DMS79 (cell line): ENCODE measurements around the gene PRKRIP1.
A peak's percentile ranks its signal among the peaks of the same experiment; 100 is the strongest.
"Not testable (repeated sequence)": the region's sequence is repeated elsewhere in the genome, so short reads cannot be mapped to it uniquely, and the experiment has no call there.

Source experiments
- DNase-seq: peaks from one replicate; lab custom pipeline; 2025; lab: John Stamatoyannopoulos, UW

The PRKRIP1 gene

DNA sequence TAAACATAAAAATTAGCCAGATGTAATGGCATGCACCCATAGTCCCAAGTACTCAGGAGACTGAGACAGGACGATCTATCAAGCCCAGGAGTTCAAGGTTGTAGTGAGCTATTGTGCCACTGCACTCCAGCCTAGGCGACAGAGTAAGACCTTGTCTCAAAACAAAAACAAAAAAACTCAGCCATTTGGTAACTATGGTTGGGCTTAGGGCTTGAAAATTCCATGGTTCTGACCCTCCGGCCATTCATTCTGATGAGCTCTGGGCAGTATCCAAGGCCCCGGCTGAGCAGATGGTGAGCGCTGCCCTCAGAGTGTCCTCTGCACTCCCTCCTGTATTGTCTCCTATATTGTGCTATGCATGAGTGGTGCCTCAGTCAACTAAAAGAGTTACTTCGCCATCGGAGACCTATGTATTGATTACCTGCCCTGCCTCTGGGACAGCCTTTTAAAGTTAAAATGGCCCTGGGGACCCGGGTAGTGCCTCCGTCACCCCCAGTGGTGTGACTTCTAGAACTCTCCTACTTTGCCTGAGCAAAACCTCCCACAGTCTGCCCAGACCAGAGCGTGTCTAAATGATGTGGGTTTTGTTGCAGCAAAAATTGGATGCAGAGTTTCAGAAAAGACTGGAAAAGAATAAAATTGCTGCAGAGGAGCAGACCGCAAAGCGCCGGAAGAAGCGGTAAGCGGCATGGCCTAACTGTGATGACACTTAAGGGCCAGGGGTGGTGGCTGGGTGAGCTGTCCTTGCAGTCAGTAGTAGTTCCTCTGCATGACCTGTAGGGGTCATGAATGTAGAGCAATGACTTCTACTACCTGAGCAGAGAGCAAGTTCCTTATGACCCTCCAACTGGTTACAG, 8.1 kb downstream of the PRKRIP1 start:
- peak; percentile 31 for DNase-seq

DNA sequence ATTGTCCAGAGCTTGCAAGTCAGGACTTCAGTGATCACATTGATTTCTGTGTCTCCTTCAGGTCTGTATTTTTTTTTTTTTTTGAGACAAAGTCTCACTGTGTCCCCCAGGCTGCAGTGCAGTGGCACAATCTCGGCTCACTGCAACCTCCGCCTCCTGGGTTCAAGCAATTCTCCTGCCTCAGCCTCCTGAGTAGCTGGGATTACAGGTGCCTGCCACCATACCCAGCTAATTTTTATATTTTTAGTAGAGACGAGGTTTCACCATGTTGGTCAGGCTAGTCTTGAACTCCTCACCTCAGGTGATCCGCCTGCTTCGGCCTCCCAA, 8.7 kb downstream of the PRKRIP1 start:
- not testable (repeated sequence) for DNase-seq

DNA sequence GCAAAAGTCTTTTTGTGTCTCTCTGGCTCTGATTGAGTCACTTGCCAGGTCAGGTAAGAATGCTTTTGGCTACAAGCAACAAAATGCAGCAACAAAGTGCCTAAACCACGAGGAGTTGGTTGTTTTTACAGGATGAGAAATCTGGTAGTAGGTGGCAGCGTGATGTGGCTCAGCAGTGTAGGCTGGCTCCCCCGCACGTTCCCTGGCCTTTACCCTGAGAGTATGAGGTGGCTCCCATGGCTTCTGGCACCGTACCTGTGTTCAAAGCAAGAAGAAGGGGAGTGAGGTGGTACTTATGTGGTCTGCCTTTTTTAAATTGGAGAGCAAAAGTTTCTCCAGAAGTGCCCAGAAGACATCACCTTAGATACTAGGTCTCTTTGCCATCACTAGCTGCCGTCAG, 11.7 kb downstream of the PRKRIP1 start:
- no peak for DNase-seq

DNA sequence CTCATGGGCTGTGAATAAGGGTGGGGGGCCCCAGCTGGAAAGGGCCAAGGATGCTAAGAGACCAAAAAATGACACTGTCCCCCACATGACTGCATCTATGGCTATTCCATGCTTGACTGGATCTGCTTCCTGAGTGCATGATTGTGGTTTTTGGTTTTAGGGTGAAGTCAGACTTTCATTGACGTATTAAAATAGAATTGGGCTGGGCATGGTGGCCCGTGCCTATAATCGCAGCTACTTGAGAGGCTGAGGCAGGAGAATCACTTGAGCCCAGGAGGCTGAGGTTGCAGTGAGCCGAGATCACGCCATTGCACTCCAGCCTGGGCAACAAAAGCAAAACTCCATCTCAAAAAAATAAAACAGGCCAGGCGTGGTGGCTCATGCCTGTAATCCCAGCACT, 12.4 kb downstream of the PRKRIP1 start:
- not testable (repeated sequence) for DNase-seq

DNA sequence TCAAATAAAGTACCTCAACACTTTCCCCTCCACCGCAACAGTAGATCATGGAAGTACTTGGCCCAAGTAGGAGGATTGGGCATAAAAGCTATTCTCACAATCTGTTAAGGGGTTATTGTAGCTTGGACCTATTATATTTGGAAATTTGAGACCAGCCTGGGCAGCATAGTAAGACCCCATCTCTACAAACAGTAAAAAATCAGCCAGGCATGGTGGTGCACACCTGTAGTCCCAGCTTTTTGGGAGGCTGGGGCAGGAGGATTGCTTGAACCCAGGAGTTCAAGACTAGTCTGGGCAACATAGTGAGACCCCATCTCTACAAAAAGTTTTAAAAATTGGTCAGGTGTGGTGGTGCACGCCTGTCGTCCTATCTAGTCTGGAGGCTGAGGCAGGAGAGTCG, 13.2 kb downstream of the PRKRIP1 start:
- DNase-seq = no peak

DNA sequence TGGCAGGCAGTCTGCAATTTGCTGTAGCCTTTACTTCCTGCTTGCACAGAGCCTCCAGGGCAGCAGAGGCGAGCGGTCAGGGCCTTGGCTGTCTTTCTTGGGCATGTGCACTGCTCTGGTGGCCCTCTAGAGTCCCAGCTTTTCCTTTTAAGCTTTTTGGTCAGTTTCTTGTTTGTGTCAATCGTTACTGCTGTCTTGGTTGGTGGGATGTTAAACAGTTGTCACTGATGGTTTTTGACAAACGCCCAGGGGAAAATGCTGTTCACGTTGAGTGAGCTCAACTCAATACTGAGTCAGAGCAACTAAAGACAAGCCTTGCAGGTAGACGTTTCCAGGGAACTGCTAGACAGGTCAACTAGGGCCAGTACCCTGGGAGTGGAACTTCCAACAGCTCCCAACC, 14.0 kb downstream of the PRKRIP1 start:
- no peak for DNase-seq

DNA sequence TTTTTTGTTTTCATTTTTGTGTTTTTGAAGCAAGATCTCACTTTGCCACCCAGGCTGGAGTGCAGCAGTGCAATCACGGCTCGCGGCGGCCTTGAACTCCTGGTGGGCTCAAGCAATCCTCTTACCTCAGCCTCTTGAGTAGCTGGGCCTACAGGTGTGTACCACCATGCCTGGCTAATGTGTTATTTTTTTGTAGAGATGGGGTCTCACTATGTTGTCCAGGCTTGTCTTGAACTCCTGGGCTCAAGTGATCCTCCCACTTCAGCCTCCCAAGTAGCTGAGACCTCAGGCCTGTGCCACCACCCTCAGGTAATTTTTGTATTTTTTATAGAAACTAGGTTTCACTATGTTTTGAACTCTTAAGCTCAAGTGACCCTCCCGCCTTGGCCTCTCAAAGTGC, 14.8 kb downstream of the PRKRIP1 start:
- DNase-seq = no peak

DNA sequence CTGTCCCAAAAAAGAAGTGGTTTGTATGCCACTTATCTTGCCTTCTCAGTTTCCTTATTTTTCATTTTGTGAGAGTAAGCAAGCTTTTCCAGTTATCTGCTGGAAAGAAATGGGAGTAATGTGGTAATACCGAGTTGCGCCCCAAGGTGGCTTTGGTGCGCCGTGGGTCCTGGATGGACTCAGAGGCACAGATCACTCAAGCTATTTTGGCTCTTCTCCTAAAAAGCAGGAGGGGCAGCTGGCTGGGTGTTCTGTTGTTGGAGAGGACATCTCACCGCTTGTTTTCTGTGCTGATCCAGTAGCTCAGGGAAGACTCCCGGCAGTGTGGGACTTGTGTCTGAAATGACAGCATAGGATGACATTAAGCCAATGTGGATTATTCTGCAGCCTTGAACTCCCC, 16.4 kb downstream of the PRKRIP1 start:
- no peak for DNase-seq

DNA sequence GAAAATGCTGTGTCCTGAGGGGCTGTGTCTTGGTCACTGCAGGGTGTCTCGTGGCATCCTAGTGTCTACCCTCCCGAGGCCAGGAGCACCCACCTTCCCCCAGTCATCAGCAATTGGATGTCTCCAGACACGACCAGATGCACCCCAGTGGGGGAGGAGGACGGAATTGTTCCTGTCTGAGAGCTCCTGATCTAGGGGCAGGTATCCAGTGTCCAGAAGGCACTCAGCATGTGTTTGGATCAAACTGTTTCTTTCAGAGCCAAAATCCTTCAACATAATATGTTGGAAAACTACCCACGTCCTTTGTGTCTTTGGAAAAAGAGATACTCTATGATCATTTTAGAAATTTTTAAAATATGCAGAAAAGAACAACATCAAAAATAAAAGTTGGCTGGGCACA, 16.9 kb downstream of the PRKRIP1 start:
- DNase-seq = no peak

DNA sequence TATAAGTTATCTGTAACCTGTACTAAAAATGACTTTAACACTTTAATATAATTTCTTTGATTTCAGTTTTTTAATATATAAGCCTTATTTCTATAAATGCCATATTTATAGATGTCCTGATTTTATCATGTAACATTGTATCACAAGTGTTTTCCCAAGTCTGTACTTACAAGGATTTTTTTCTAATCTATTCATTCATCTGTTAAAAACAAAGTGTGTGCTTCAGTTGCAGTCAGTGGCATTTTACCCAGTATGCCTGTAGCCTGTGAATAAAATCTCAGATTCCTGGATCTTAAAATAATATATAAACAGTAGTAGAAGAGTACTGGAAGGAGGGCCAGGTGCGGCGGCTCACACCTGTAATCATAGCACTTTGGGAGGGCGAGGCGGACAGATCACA, 17.4 kb downstream of the PRKRIP1 start:
- DNase-seq = no peak

DNA sequence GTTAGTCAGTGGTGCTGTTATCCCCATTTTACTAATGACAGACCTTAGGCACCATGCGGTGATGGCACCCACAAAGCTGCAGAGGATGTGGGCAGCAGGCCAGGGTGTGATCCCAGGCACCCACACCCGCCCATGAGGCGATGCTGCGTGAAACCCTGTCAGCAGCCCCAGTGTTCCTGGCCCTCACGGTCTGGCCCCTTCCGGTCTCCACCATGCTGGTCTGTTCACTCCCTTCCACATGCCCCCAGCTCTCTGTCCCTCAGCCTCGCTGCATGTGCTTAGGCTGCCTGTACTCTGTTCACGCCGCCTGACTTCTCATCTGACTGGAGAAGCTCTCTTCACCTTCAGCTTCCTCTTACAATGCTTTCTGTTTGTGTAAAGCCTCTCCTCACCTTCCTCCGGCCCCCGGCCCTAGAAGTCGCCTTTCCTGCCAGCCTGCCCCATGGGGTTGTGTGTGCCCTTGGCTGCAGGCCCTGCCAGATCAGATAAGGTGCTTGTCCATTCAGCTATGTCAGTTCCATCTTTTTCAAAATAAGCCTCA, 19.6 kb downstream of the PRKRIP1 start:
- DNase-seq = no peak

DNA sequence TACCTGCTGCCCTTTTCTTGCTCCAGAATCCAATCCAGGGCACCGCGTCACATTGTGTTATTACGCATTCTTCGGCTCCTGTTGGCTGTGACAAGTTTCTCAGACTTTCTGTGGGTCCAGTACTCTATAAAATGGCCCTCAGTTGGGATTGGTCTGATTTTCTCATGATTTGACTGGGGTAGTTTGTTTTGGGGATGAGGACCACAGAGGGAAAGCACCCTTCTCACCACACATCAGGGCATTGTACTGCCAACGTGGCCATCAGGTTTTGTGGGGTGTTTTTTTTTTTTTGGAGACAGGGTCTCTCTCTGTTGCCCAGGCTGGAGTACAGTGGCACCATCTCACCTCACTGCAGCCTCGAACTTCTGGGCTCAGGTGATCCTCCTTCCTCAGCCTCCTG, 20.2 kb downstream of the PRKRIP1 start:
- DNase-seq = no peak

DNA sequence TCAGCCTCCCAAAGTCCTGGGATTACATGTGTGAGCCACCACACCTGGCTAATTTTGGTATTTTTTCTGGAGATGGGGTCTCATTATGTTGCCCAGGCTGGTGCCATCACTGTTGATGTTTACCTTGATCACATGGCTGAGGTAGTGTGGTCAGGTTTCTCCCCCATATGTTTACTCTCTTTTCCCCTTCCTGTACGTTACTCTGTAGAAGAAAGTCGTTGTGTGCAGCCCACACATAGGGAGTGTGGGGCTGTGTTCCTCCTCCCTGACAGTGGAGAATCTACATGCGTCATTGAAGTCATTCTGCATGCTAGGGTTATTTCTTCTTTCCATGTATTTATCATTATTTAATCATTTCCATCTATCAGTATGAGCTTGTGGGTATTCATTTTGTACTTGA, 20.9 kb downstream of the PRKRIP1 start:
- no peak for DNase-seq

DNA sequence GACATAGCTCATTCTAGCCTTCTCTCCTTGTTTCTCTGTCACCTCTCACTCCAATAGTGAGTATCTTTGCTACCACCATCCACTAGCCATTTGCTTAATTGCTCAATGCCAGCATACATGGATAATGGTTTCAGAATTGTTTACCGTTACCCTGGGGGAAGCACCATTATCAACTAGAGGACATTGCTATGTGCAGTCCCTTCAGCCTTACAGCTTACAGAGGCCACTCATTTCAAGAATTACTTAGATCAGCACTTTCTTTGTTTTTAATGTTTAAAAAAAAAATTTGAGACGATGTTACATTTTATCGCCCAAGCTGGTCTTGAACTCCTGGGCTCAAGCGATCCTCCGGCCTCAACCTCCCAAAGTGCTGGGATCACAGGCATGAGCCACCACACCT, 22.4 kb downstream of the PRKRIP1 start:
- DNase-seq = no peak

DNA sequence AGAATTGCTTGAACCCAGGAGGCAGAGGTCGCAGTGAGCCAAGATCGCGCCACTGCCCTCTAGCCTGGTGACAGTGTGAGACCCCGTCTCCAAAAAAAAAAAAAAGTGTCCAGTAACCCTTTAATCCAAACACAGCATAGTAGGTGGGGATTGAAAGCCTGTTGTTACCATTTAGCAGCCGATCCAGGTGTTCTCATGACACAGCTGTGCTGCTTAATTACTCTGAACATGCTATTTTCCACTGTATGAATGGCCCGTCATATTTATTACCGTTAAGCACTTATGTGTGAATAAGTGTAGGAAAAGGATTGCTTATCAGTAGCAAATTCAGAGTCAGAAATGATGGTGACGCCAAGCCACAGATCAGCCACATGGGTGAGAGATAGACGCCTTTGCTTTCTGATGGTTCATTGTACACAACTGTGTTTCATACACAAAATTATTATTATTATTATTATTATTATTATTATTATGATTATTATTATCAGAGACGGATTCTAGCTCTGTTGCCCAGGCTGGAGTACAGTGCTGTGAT, 25.6 kb downstream of the PRKRIP1 start:
- DNase-seq = no peak

DNA sequence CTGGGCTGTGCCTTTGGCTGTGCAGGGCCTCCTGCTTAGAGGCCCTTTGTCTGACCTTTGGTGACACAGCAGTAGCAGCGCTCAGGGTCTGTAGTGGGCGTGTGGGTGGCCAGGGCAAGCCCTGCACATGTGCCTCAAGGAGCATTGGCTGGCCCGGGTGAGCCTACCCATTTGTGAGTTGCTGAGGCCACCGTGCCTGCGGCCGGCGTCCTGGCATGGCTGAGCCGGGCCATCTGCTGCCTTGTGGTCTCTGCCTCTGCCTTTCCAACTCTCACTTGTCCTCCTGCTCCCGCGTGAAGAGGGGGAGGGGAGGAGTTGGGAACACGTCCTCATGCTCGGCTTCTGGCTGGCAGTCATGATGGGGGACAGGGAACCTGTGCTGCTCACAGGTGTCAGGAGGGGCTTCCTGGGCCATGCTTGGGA, 28.0 kb downstream of the PRKRIP1 start:
- DNase-seq = no peak

DNA sequence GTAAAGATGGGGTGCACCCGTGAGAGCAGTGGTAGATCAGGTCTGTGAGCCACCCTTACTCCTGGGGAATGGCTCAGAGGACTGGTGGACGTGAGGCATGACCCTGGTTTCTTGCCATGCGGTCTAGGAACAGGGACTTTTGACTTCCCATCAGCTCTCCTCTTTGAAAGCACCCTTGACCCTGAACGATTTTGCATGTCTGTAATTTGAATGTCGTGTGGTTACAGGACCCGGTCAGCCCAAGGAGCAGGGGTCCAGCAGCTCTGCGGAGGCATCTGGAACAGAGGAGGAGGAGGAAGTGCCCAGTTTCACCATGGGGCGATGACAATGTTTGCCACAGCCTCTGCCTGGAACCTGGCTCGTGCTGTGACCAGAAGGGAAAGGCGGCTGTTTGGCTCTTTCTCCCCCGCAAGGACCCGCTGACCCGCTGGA, 28.6 kb downstream of the PRKRIP1 start:
- DNase-seq = no peak

DNA sequence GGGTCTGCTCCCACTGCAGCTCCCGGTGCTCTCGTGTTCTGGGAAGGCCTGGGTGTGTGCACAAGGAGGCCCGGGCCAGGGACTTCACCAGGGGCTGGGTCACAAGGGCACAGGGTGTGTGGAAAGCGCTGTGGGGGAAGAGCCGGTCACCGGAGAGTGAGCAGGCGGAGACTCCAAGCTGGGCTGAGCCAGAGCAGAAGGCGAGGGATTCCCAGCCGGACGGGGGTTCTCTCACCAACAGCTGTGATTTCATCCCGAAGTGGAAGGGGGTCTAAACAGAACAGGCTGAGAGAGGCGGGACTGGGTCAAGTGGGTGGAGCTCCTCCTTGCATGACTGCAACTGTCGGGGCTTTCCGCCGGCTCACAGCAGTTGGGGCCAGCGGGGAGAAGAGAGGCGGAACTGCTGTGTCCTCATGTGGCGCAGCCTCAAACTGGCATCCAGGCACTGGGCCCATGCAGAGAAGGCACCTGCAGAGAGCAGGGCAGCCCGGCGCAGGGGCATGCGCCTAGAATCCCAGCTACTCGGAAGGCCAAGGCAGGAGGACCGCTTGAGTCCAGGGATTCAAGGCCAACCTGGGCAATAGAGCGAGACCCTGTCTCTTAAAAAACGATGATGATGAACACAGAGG, 29.6 kb downstream of the PRKRIP1 start:
- DNase-seq = no peak

DNA sequence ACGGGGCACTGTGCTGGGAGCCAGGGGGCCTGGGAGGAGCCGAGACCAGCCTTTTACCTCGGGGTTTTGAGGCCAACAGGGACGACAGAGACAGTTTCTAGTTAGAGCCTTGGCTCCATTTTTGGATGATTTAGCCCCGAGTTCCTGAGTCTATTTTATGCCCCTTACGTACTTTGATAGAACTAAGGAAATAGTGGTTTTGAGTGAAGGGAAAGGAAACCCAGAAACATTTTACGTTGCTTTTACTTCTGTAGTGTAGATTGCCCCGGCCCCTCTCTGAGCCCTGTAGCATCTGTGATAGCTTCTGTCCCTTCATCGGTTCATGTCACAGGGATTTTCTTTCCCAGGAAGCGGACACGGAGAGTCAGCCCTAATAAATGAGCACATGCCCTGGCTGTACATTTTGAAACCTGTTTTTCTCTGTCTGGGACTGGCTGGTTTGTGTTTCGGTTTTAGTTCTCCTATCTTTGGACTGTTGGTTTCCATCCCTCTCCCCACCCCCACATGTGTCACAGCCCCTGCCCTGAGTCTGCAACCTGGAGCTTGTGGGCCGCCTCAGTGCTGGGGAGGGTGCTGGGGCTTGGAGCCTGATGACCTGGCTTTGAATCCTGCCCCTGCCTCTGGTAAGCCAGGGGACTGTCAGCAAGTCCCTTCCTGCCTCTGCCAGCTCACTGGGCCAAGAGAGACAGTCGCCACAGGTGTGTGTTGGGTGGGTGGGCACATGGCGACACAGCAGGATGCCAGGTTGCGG, 30.3 kb downstream of the PRKRIP1 start:
- DNase-seq = no peak

DNA sequence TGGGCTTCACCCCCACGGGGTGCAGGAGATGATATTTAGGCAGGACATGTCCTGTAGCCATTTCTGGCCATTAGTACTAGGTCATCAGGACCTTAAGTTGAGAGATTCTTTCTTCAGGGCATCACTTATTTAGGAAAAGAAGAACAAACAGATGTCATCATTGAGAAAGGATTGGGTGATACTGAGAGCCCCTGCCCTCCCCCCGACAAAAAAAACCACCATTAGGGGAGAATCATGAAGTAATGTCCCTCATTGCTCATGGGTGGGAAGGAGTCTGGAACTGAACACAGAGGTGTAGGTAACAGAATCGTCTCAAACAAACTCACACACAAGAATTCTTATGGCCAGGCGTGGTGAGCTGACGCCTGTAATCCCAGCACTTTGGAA, 30.8 kb downstream of the PRKRIP1 start:
- no peak for DNase-seq

DNA sequence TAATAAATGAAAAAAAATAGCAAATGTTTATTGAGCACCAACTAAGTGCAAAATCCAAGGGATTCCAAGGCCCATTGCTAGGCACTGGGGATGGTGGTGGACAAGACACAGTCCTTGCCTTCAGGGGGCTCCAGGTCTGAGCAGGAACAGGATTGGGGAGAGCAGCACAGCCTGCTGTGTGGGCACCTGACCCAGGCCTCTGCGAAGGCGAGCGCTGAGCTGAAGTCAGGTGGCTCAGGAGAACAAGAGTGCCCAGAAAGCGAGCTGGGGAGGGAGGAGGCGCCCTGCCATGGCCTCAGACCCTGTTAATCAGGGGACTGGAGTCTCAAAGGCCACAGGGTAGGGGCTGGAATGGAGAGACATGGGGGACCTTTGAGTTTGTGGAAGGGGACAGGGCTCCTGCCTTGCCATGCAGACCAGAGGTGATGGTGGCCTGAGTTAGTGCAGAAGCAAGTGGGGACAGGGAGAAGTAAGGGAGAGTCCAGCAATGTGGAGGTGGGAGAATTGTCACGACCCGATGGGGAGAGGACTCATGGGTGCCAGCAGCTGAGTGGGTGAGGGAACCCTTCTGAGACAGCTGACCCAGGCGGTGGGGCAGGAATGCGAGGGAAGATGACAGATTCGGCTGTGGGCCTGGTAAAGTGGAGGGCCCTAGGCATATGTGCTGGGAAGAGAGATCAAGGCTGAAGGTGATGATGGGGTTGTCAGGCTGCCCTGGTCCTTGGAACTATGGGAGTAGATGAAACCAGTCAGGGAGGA, 33.2 kb downstream of the PRKRIP1 start:
- DNase-seq = no peak
